Peyer's patch (tissue), 4 donors: ENCODE data around the gene SYNGR1. TPM values are rescaled to one million over a fixed set of nuclear protein-coding genes. Genes with fewer than 3 reads are reported as not detected.

Source experiments
- DNase-seq, 3 donors: peaks; one replicate each; pipeline ENCODE4 v3.0.0-alpha.2; 2017 to 2019
- H3K27ac ChIP-seq, 4 donors: fragments of 200-600 bp; sonication (generic); one replicate each; pipeline ENCODE4 v1.5.1; 2016 to 2019
- H3K27me3 ChIP-seq, 2 donors: fragments of 200-600 bp; sonication (generic); one replicate each; pipeline ENCODE4 v1.5.1; 2019
- H3K36me3 ChIP-seq, 3 donors: fragments of 200-600 bp; sonication (generic); one replicate each; pipeline ENCODE4 v1.5.1; 2016 to 2019
- H3K4me1 ChIP-seq, 4 donors: fragments of 200-600 bp; sonication (generic); one replicate each; pipeline ENCODE4 v1.5.1; 2016 to 2019
- H3K4me3 ChIP-seq, 4 donors: fragments of 200-600 bp; sonication (generic); 1 replicate in 3 of 4; 2 replicates in 1 of 4; pipeline ENCODE4 v1.5.1; 2016 to 2019; ENCODE audit warnings: mild to moderate bottlenecking in 1 of 4
- H3K9me3 ChIP-seq, 4 donors: fragments of 200-600 bp; sonication (generic); one replicate each; pipeline ENCODE4 v1.5.1; 2016 to 2019; ENCODE audit warnings: mild to moderate bottlenecking in 1 of 4
- POLR2A ChIP-seq, 2 donors: fragments of 450-650 bp; IDR thresholded peaks; one replicate each; pipeline ENCODE4 v1.5.1; 2017; ENCODE audit warnings: antibody characterized with exemption in 2 of 2, mild to moderate bottlenecking in 2 of 2, moderate library complexity in 2 of 2
- total RNA-seq, 4 donors: library from RNA; depleted of rRNA; stranded (reverse); fragments of >200 nt; gene quantifications; one replicate each; pipeline ENCODE4 v1.1.0, GENCODE V29; 2016
- TF ChIP-seq, protein P1 (sequence below), 6 experiments: fragments of 450-650 bp in 4 of 6; fragments of 200-600 bp in 2 of 6; sonication (generic) in 1 of 6; IDR thresholded peaks; one replicate each; pipeline ENCODE4 v1.5.1; 2017 to 2019; ENCODE audit warnings: antibody characterized with exemption in 6 of 6, mild to moderate bottlenecking in 3 of 6, moderate library complexity in 1 of 6

Gene SYNGR1
- total RNA-seq, 4 donors from 2014 or later = 0.35 to 22.3 (median 2.5) TPM

DNA sequence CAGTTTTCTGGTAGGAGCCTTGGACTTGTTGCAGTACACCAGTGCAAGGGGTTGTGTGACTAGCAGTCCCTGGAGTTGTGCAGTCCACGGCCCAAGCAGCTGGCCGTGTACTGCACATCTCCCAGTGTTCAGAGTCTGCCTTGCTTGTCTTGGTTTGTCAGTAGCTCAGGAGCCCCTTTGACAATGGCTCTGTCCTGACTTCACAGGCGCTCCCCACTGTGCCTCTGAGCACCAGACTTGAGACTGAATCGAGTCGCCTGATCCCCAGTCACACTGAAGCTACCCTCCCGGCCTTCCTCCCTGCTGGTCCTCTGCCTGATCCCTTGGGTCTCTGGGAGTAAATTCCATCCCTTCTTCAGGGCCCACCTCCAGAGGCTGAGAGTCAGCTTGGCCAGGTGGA lies 19.4 kb downstream of the SYNGR1 start:
- H3K36me3 ChIP-seq = no peaks in the 10 kb centered on the region
- no peaks in the 10 kb centered on the region for H3K4me1 ChIP-seq
- no peak overlapping the region for H3K4me3 ChIP-seq
- no peak for DNase-seq
- no peak overlapping the region for H3K27ac ChIP-seq
- H3K9me3 ChIP-seq = no peaks in the 10 kb centered on the region
- H3K27me3 ChIP-seq = no peaks in the 10 kb centered on the region
- TF ChIP-seq, protein P1, sequence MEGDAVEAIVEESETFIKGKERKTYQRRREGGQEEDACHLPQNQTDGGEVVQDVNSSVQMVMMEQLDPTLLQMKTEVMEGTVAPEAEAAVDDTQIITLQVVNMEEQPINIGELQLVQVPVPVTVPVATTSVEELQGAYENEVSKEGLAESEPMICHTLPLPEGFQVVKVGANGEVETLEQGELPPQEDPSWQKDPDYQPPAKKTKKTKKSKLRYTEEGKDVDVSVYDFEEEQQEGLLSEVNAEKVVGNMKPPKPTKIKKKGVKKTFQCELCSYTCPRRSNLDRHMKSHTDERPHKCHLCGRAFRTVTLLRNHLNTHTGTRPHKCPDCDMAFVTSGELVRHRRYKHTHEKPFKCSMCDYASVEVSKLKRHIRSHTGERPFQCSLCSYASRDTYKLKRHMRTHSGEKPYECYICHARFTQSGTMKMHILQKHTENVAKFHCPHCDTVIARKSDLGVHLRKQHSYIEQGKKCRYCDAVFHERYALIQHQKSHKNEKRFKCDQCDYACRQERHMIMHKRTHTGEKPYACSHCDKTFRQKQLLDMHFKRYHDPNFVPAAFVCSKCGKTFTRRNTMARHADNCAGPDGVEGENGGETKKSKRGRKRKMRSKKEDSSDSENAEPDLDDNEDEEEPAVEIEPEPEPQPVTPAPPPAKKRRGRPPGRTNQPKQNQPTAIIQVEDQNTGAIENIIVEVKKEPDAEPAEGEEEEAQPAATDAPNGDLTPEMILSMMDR (IDR thresholded peaks at IDR 0.05) = no peak
- TF ChIP-seq POLR2A (IDR thresholded peaks at IDR 0.05) = no peak

DNA sequence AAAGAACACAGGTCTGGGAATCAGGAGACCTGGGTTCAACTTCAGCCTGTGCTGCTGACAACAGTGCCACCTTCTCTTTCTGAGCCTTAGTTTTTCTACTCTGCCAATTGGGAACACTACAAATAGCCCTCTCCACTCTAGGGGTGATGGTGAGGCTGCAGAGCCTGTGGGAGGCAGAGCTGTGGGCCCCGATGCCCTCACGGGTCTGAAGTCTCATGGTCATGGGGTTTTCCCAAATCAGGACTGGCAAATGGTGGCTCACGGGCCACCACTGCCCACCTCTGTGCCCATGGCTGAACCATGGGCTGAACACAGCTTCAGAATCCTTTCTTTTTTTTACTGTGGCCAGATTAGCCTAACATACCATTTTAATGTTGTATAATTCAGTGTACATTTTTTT lies 19.8 kb downstream of the SYNGR1 start:
- no peaks in the 10 kb centered on the region for H3K36me3 ChIP-seq
- no peaks in the 10 kb centered on the region for H3K9me3 ChIP-seq
- no peak for DNase-seq
- no peaks in the 10 kb centered on the region for H3K27me3 ChIP-seq
- TF ChIP-seq, protein P1 (IDR thresholded peaks at IDR 0.05) = no peak
- TF ChIP-seq POLR2A (IDR thresholded peaks at IDR 0.05) = no peak
- H3K4me3 ChIP-seq = no peak overlapping the region
- no peaks in the 10 kb centered on the region for H3K4me1 ChIP-seq
- no peak overlapping the region for H3K27ac ChIP-seq

GRCh38 chr22:39371732-39372131 lies 21.9 kb downstream of the SYNGR1 start:
- Histone ChIP-seq H3K9me3 (no peaks in the 10 kb centered on the region), H3K4me1 (no peaks in the 10 kb centered on the region), H3K36me3 (no peaks in the 10 kb centered on the region), H3K27me3 (no peaks in the 10 kb centered on the region), H3K27ac (no peak overlapping the region), H3K4me3 (no peak overlapping the region)
- no peak for DNase-seq
- TF ChIP-seq POLR2A (IDR thresholded peaks at IDR 0.05) = no peak
- TF ChIP-seq, protein P1 (IDR thresholded peaks at IDR 0.05) = no peak

DNA sequence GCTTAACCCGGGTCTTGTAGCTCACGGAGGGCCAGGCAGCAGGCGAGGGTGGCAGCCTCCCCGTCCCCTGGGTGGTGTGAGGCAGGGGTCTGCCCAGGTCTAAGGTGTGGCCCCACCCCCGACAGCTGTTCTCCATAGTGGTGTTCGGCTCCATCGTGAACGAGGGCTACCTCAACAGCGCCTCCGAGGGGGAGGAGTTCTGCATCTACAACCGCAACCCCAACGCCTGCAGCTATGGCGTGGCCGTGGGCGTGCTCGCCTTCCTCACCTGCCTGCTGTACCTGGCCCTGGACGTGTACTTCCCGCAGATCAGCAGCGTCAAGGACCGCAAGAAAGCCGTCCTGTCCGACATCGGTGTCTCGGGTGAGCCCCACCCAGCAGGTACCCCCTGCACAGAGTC lies 24.4 kb downstream of the SYNGR1 start:
- H3K4me3 ChIP-seq = no peak overlapping the region
- H3K4me1 ChIP-seq = no peaks in the 10 kb centered on the region
- TF ChIP-seq, protein P1 (IDR thresholded peaks at IDR 0.05) = no peak
- TF ChIP-seq POLR2A (IDR thresholded peaks at IDR 0.05) = no peak
- H3K27me3 ChIP-seq = no peaks in the 10 kb centered on the region
- no peak overlapping the region for H3K27ac ChIP-seq
- H3K36me3 ChIP-seq = no peaks in the 10 kb centered on the region
- H3K9me3 ChIP-seq = no peaks in the 10 kb centered on the region
- no peak for DNase-seq

GRCh38 chr22:39374801-39375200 lies 25.0 kb downstream of the SYNGR1 start:
- Histone ChIP-seq H3K27me3 (no peaks in the 10 kb centered on the region), H3K4me3 (no peak overlapping the region), H3K9me3 (no peaks in the 10 kb centered on the region), H3K36me3 (no peaks in the 10 kb centered on the region), H3K4me1 (no peaks in the 10 kb centered on the region), H3K27ac (no peak overlapping the region)
- no peak for DNase-seq
- TF ChIP-seq, protein P1 (IDR thresholded peaks at IDR 0.05) = no peak
- no peak for TF ChIP-seq POLR2A (IDR thresholded peaks at IDR 0.05)

GRCh38 chr22:39375646-39376045 lies 25.9 kb downstream of the SYNGR1 start:
- no peak for TF ChIP-seq POLR2A (IDR thresholded peaks at IDR 0.05)
- TF ChIP-seq, protein P1 (IDR thresholded peaks at IDR 0.05) = no peak
- DNase-seq = no peak
- H3K9me3 ChIP-seq = no peaks in the 10 kb centered on the region
- no peaks in the 10 kb centered on the region for H3K4me1 ChIP-seq
- no peaks in the 10 kb centered on the region for H3K36me3 ChIP-seq
- H3K27me3 ChIP-seq = no peaks in the 10 kb centered on the region
- no peak overlapping the region for H3K4me3 ChIP-seq
- no peak overlapping the region for H3K27ac ChIP-seq
